Epithelial cell of prostate (primary cell): ENCODE results near the gene INHBE.

Source experiments
- DNase-seq: peaks from one replicate; pipeline ENCODE4 v3.0.0-alpha.2; 2011; ENCODE audit warnings: low read depth, low spot score
- H3K27ac ChIP-seq: fragments of 450-650 bp; 2 replicates; pipeline ENCODE4 v1.5.1; 2017; ENCODE audit warnings: mild to moderate bottlenecking

INHBE gene

DNA sequence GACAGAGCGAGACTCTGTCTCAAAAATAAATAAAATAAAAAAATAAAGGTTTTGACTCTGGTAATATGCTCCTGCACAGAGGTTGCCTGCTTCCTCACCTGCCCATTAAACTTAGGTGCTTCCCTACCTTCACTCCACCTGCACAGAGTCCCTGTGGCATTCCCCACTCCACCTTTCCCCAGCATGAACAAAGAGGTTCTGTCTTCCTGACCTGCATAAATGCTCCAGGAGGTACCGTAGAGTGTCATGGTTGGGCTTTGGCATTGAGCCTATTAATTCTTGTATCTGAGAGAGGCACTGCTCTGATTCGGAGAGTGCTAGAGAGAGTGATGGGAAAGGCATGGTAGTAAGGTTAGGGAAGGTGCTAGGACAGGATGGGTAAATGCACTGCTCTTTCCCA lies 18.3 kb downstream of the INHBE start:
- no peak overlapping the region for H3K27ac ChIP-seq
- DNase-seq: no peak

DNA sequence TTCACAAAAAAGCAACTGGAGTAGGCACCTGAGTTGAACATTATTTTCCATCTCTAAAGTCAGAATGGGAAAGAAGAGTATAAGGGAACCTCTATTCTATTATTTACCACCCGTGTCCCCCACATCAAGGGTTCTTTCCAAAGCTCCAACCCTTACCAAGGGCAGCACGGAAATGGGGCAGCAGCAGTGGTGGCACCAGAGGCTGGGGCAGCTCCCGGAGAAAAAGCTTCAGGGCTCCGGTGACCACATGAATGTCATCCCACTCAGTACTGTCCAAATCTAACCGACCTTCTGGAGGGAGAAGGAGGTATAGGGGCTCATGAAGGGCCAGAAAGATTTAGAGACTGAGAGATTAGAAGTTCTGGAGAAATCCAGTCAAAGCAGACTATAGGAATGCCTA lies 18.8 kb downstream of the INHBE start:
- H3K27ac ChIP-seq: no peak overlapping the region
- no peak for DNase-seq

DNA sequence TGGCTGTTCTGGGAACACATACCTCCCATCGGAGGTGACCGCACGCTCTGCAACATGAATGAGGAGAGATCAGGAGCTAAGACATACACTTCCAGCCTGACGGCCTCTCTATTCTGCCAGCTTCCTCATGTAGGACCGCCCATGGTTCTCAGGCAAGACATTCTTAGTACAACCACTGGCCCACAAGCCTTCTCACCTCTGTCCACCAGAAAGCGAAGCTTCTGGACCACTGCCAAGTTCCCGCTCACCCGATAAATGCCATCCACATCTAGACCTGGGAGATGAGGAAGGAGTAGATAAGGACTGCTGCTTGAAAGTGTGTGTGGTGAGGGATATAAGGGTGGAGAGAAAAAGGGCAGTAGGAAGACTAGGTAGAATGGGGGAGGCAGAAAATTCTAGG lies 19.3 kb downstream of the INHBE start:
- no peak overlapping the region for H3K27ac ChIP-seq

DNA sequence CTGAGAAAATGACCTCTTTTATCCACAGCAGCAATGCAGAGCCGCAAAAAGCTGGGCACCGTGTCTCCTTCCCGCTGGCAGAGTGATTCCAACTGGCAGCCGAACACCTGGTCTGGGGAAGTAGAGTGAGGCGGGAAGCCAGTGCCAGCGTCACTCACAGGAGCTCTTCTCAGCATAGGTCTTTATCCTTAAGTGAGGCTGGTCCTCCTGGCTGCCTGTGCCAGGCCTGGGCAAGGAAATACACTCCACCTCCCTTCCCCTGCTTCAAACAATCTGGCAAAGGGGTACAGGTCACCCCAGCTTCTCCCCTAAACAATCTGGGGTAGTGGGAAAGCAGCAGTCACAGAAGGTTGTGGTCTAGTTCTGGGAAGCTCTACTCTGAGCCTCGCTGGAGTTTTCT lies 19.8 kb downstream of the INHBE start:
- no peak overlapping the region for H3K27ac ChIP-seq
- DNase-seq: no peak

More for the DNA sequence above, 19.3 kb downstream of the INHBE start:
- DNase-seq: no peak

DNA sequence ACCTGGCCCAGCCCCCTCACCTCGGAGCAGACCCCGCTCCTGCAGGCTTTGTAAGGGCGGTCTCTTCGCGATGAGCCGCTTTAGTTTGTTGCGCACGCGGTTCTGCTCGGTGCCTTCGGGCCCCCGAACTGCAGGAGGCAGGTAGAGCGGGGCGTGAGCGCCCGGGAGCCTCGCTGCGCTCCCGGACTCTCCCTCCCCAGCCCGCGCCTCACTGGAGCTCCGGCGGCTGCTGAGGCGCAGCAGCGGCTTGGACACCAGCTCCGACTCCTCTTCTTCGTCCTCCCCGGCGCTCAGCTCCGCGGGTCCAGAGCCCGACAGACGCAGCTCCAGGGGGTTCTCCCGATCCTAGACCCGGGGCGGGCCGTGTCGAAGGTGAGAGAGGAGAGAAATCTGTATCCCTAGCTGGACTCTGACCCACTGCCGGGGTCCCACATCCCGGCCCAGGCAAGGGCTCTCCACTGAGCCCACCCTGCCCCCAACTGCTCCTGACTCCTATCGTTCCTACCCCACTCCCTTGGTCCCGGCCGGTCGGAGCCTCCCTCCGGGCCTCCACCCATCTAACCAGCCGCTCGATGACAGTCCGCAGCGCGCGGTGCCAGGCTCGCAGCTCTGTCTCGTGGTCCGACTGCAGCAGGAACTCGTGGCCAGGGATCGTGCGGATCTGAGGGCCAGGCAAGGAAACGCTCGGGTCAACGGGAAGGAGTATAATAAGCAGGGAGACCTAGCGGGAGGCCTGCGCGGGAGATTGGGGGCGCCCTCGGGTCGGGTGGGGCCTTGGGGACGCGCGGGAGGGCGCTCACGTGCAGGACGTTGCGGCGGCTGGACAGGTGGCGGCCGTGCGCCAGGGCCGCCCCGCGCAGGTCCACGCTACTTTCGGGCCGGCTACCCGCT lies 20.4 kb downstream of the INHBE start:
- no peak overlapping the region for H3K27ac ChIP-seq
- no peak for DNase-seq

DNA sequence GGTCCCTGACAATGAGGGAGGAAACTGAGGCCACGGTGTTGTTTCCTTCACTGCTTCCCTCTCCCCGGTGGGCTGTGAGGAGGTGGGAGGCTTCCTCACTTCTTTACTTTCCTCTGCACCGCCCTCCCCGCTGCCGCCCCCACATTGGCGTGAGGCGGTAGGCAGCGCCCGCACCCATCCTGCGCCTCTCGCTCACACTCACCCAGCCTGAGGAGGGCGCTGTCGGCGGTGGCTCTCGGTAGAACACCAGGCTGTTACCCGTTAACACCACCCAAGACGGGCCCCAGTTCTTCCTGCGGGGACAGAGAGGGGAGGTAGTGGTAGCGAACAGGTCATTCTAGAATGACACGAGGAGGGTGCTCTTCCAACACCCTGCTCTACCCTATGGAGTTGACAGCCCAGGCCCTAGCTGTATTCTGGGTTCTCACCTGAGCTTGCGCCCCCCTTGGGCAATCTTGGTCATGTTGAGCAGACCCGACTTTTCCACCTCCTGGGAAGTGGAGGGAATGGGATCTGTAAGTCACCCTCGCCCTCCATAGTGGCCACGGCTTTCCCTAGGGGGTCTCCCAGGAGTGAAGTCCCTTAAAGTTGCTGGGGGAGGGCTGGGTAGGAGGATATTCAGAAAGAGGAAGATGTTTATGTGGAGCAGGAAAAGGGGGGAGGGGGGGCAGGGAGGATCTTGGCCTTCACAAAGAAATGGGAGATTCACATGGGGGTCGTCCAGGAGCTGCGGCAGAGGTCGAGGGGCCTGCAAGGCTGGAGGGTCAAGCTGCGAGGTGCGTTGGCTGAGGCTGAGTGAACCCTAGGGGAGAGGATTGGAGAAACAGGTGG lies 21.3 kb downstream of the INHBE start:
- H3K27ac ChIP-seq: no peak overlapping the region
- DNase-seq: no peak

DNA sequence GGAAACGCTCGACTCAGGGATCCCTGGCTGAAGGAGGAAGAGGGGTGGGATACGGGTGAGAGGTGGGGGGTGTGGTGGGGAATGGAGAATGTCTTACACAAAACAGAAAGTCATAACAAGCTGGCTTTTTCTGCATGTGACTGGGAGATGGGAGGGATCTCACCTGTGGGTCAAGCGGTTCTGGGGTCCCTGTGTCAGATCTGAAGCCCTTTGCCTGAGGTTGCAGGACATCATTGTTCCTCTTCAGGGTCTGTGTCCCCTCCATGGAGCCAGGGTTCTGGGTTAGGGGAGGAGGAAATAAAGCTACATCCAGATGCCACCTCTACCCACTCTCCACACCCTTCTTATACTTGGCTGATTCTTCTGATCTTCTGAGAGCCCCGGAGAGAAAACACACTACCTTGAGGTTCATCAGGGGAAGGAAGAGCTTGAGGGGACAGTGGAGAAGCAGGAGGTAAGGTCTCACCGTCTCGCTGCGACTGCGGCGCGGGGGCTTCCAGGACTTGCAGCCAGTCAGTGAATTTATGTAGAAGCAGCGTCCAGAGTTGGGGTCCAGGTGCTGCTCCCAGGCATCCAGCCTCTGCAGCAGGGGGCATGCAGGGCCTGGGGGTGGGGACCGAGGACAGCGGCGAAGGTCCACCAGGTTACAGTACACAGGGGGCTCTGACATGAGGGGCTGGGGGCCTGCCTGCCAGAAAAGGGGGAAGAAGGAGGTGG lies 22.0 kb downstream of the INHBE start:
- DNase-seq: no peak
- no peak overlapping the region for H3K27ac ChIP-seq

DNA sequence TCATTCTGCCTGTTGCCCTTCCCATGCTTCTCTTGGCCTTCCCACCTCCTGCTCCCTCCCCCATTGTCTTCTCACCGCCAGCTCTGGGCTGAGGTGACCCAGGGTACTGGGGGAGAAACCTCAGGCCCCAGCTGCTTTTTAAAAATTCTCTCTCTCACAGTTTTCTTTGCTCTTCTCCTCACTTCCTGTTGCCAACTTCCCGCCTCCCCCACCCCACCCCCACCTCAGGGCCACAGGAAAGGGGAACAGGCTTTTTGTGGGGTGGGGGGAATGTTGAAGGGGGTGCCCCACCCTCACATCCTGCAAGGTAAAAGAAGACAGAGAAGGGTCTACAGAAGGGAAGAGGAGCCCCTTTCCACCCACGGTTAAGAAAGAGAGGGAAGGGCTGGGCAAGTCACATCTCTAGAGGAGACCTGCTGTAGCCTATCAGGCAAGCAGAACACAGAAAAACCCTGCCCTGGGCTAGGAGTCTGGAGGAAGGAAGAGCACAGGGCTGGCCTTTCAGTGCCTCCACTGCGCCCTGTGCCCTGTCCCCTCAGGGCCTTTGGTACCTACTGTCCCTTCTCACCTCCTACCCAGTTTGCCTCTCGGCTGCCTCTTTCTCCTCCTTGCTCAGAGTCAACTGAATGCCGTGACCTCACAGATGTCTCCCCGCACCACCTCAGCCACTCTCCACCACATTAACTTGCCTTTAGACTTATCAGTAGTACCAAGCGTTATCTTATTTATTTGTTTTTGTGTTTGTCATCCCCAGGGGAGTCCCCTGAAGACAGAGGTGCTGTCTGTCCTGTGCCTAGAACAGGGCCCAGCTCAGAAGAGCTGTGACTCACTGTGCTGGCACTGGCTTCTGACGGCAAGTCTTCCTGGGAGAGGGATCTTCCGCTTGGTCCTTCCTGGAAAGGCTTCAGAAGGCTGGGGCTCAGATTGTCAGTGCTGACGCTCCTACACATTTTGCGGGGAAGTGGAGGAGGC lies 22.9 kb downstream of the INHBE start:
- no peak for DNase-seq
- H3K27ac ChIP-seq: no peak overlapping the region

DNA sequence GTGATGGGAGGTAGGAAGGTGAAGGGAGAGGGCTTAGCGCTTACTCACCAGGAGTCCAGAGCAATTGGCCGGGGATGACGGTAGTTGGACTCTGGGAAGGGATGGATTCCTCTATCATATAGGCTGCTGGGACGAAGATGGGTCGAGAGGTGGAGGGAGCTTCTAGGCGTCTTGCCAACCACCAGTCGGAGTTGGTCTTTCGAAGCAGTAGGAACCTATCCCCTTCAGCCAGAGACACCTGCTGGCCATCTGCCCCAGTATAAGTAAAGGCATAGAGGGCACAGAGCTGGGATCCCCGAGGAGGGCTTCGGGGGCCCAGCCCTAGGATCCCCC lies 23.9 kb downstream of the INHBE start:
- no peak overlapping the region for H3K27ac ChIP-seq
- DNase-seq: no peak

DNA sequence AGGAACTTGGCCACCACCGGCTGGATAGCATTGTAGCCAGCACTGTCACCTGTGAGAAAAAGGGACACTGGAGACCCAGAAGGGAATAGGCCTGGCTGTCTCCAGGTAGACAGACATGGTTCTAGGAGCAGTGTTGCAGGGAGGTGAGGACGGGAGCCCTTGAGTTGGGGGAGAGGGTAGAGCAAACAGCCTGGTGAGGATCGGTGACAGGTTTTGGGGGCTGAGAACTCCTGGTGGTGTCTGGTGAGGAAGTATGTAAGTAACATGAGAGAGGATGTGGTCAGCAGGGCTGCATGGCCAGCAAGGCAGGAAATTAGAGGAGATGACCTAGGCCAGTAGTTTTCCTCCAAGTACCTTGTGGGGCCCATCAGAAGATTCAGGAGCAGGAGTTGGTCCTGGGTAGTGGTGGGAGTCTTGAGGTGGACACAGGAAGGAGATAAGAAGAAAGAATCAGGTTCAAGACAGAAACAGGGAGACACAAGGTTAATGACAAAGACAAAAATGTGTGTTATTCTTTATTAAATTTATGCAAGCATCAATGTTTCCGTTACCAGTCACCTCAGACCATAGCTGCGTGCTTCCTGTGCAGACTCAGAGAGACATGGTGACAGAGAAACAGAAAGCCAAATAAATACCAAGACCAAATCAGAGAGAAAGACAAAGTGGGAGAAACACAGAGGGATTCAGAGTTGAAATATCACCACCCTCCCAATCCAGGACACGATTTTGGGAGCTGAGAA lies 24.4 kb downstream of the INHBE start, which contains the start of gene ARHGAP9:
Gene ARHGAP9 (minus strand): TSS at position 491 of the 740 bp plus-strand sequence. CDS start 460 bp downstream, at position 31.
- DNase-seq: no peak
- no peak within 1 kb of the TSS for H3K27ac ChIP-seq

DNA sequence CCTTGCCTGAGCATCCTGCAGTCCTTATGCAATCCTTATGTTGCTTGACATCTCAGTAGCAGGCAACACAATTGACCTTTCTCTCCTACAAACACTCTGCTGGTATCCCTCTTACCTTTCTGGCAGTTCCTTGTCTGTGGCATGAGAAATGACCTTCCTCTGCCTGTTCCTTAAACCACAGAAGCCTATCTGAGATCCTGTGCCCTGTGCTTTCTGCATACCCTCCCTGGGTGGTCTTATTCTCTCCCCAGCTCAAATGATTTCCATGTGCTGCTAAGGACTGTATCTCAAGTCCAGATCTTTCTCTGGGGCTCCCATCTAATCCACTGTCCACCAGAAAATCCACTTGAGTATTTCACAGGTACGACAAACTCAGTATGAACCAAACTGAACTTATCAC lies 26.6 kb downstream of the INHBE start:
- no peak for DNase-seq
- no peak overlapping the region for H3K27ac ChIP-seq

DNA sequence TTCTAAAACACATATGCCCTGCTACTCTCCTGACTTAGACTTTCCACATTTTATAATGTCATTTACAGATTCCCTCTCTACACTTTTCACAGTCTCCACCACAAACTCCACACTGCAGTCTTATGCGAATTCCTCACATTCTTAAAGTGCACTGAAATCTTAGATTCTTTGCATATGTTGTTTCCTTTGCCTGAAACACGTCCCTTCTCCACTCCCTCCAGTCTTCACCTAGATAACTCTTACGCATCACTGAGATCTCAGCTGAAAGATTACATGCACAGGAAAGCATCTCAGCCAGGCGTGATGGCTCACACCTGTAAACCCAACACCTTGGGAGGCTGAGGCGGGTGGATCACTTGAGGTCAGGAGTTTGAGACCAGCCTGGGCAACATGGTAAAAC lies 28.4 kb downstream of the INHBE start:
- no peak for DNase-seq
- H3K27ac ChIP-seq: no peak overlapping the region

DNA sequence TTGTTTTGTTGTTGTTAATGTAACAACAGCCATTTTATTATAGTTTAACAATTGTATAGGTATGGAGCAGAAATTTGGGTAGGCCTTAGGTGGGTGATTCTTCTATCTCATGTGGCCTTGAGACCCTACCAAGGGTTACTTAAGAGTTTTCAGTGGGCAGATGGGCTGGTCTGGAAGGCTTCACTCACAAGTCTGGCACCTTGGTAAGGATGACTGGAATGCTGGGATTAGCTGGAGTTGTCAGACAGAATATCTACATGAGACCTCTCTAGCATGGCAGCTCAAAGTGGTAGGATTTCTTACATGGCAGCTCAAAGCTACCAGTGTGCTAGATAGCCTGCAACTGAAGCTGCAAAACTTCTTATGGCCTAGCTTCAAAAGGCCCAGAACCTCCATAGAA lies 30.6 kb downstream of the INHBE start:
- DNase-seq: no peak
- no peak overlapping the region for H3K27ac ChIP-seq

DNA sequence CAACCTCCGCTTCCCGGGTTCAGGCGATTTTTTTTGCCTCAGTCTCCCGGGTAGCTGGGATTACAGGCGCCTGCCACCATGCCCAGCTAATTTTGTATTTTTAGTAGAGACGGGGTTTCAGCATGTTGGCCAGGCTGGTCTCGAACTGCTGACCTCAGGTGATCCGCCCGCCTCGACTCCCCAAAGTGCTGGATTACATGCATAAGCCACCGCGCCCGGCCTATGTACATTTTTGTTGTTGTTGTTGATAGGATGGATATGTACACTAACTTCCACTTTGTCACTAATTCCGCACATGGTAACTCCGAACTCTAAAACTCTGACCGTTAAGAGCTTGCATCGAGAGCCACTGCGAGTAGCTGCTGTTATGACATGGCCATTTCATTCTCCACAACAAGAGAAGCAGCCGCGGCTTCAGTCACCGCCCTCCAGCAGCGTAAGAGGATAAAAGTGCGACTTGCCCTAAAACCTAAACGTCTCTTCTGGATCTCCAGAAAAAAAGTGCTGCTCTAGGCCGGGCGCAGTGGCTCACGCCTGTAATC lies 32.0 kb downstream of the INHBE start:
- DNase-seq: no peak
- H3K27ac ChIP-seq: no peak overlapping the region

DNA sequence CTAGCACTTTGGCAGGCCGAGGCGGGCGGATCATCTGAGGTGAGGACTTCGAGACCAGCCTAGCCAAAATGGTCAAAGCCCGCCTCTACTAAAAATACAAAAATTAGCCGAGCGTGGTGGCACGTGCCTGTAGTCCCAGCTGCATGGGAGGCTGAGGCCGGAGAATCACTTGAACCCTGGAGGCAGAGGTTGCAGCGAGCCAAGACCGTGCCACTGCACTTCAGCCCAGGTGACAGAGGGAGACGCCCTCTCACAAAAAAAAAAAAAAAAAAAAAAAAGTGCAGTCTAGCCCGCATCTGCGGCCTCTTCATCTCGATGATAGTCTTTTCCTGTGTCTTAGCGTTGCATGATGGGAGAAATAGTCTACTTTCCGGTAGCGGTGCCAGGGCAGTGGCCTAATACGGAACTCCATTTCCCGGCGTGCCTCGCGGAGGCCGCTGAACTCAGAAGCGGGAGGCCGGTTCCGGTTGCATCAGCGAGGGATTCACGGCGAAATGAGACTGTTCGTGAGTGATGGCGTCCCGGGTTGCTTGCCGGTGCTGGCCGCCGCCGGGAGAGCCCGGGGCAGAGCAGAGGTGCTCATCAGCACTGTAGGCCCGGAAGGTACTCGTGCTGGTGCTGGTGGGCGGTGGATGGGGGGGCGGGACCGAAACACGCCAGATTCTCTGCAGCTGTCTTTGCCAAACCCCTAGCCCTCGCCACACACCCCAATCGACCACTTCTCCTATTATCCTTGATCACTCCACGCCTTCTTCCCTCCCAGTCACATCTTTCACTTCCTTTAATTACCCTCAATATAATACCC lies 32.7 kb downstream of the INHBE start, which contains the start of gene MARS1:
Gene MARS1 (plus strand): TSS at position 472 of the 805 bp plus-strand sequence. CDS start 23 bp downstream, at position 495.
- peak within 1 kb of the TSS; percentile 74 for H3K27ac ChIP-seq
- DNase-seq: peak; percentile 83

DNA sequence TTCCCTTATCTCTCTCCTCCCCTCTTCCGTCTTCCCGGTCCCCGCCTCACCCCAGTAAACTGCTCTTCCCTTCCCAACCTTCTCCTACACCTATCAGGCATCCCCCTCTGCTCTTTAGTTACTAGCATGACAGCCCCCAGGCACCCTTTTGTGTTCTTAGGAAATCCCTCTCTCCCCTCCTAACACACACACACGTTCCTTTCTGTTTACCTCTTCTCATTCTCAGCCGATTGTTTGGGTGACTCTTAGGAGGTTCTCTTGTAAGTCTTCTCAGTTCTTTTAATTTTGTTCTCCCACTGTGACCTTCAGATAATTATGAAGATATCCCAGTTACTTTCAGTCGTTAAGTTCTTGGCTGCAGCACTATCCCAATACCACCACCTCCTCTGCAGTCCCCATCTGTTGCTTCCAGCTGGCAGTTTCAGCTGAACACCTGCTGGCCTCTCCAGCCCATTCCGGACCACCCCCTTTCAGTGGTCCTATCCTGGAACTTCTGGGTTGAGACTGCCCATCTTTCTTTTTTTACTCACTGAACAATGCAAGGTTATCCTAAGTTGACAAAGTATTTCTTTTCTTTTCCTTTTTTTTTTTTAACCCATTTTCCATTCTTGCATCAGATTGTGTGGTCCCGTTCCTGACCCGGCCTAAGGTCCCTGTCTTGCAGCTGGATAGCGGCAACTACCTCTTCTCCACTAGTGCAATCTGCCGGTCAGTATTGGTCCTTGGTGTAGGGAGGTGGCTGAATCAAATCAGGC lies 33.5 kb downstream of the INHBE start:
- DNase-seq: no peak
- H3K27ac ChIP-seq: peak overlapping the region; percentile 74

DNA sequence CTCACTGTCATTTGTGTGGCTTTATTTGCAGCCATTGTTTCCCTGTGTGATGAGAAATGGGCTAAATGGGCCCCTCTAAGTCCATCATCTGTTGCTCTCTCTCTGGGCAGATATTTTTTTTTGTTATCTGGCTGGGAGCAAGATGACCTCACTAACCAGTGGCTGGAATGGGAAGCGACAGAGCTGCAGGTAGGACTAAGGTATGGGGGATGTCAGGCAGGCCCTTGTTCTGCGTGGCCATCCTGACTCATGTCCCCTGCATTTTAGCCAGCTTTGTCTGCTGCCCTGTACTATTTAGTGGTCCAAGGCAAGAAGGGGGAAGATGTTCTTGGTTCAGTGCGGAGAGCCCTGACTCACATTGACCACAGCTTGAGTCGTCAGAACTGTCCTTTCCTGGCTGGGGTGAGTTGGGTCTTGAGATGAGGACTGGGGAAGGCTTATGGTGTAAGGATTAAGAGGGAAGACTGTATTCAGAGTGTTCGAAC lies 34.1 kb downstream of the INHBE start:
- DNase-seq: no peak
- H3K27ac ChIP-seq: peak overlapping the region; percentile 74
